Right renal cortex interstitium (tissue), 3 donors: ENCODE results near the gene TMOD3. TPM values are rescaled to one million over a fixed set of nuclear protein-coding genes. Genes with fewer than 3 reads are reported as not detected.

Experiments
- DNase-seq, 3 donors: peaks; one replicate each; pipeline ENCODE4 v3.0.0-alpha.2; 2013; ENCODE audit warnings: low read depth in 3 of 3, low spot score in 2 of 3
- polyA plus RNA-seq, 3 donors: library from polyadenylated mRNA; unstranded; fragments of 120-200 nt; gene quantifications; one replicate each; pipeline ENCODE4 v1.2.1, GENCODE V29; 2013; ENCODE audit not compliant: insufficient read length in 3 of 3

Gene TMOD3
- polyA plus RNA-seq, 3 donors, result 53.4 to 56.1 (median 54.1) TPM

GRCh38 chr15:51889486-51889885 is 60.0 kb downstream of the TMOD3 start:
- DNase-seq, result no peak

DNA sequence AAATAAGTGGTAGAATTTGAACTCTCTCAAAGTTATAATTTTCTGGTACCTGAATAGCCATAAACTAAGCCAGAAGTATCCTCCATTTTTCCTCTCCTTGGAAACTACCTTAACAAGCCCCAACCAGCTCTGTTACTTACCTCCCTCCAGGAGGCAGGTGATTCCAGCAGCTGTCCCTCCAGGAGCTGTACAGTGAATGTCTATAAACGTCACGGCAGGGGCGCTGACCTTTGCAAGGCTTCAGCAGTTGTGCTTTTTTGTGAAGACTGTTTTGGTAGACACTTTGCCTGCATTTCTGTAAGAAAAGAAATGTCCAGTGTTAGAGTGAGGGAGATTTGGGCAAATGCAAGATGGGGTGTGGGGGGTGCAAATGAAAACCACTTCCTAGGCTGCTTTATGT is 75.0 kb downstream of the TMOD3 start:
- no peak for DNase-seq

GRCh38 chr15:51904931-51905330 is 75.5 kb downstream of the TMOD3 start:
- DNase-seq, result no peak

GRCh38 chr15:51907136-51907862 is 77.8 kb downstream of the TMOD3 start:
- no peak for DNase-seq

GRCh38 chr15:51908316-51908715 is 78.9 kb downstream of the TMOD3 start:
- DNase-seq, result no peak

- DNase-seq, result no peak
Measured at GRCh38 chr15:51909584-51909983, 80.1 kb downstream of the TMOD3 start.

- no peak for DNase-seq
Measured at GRCh38 chr15:51912528-51912927, 83.1 kb downstream of the TMOD3 start.

DNA sequence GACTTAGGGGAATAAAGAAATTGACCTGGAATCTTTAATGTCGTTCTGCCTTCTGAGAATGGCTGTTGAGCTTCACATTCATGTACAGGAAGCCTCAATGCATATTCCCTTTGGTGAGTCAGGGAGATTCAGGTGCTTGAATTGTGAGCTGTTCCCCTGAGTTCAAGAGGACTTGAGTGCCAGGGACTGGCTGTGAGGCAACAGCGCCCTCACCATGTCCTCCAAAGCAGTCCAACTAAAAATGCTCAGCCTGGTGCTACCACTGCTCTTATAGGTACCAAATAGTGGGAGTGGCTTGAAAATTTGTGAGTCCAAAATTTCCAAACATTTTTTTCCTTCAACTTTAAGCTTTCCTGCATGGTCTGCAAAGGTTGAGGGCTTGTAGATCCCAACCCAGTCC is 88.0 kb downstream of the TMOD3 start:
- no peak for DNase-seq

- DNase-seq, result no peak
Measured at GRCh38 chr15:51924156-51925068, 95.0 kb downstream of the TMOD3 start.

GRCh38 chr15:51926809-51927208 is 97.4 kb downstream of the TMOD3 start:
- no peak for DNase-seq

DNA sequence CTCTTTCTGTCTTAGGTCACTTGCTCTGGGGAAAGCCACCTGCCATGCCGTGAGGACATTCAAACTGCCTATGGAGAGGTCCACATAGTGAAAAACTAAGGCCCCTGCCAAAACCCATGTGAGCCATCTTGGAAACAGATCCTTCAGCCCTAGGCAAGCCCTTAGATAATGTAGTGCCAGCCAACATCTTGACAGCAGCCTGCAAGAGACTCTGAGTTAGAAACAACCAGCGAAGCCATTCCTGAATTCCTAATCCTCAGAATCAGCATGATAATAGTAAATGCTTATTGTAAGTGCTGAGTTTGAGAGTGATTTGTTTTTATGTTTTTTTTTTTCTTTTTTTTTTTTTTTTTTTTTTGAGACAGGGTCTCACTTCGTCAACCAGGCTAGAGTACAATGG is 101.6 kb downstream of the TMOD3 start:
- no peak for DNase-seq

DNA sequence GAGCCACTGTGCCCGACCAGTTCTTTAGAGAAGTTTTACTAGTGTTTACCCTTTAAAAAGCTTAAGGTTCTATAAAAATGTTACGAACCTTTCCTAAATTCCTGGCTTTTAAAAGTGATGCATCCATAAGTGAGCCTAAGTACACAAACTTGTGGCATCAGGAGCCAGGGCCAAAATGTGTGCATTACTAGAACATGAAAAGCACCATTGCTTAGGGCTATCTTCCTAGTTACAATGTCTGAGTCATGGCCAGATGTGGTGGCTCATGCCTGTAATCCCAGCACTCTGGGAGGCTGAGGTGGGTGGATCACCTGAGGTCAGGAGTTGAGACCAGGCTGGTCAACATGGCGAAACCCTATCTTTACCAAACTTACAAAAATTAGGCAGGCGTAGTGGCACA is 102.2 kb downstream of the TMOD3 start:
- no peak for DNase-seq

DNA sequence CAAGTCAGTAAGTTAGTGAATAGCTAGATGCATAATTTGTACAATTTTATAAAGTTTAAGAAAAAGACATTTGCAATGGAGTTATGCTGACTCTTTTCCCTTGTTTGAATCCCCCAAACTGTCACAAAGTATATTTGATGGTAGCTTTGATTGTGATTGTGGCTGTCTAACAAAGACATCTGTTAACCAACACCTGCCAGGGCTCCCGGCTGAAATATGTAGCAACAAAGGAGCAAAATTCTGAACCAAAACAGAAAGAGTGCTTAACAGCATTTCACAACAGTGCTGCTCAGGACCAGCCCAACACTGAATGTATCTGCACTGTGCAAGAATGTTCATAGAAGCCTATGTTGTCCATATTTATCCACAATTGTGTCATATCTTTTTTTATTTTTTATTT is 102.7 kb downstream of the TMOD3 start:
- no peak for DNase-seq

DNA sequence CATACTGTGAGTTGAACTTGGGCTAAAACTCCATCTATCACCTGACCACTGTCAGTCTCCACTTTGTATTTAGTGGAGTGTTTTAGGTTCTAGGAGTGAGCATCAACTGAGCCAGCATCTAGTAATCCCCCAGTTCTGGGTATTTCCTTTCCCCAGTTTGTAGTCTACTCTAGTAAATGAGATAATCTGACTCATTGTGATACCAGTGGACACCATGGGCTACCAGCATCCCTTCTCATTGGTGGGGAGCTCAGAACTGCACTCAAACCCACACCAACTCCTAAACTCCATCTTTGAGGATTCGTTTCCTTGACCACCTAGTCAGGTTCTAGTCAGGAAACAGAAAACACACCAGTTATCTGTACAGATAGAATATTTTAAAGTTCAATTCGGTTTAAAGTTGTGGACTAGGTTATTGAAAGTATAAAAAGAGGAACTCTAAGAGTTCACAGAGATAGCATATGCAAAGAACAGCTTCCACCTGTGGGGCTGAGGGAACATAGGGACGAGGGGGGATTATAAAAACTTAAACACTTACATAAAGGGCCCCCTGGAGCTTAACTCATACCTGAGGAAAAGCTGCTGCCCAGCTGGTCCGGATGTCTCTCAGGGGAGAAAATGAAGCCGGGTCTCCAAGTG is 106.1 kb downstream of the TMOD3 start:
- DNase-seq, result no peak

DNA sequence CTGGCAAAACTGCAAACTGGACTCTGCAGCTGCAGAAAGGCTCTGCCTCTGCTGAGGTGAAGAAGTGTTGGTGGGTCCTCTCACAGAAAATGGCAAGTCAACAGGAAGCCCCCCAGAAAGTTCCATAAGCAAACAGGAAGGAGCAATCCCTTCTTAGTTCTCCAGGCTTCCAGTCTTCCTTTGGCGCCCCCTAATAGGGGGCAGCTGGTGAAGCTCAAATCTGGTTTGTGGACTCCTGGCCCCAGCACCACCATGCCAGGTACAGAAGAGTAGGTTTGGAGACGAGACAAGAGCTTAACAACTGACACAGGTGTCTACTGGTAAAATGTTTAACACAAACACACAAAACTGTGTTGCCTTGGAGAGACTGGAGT is 106.6 kb downstream of the TMOD3 start:
- DNase-seq, result no peak

GRCh38 chr15:51938286-51938685 is 108.8 kb downstream of the TMOD3 start:
- no peak for DNase-seq

DNA sequence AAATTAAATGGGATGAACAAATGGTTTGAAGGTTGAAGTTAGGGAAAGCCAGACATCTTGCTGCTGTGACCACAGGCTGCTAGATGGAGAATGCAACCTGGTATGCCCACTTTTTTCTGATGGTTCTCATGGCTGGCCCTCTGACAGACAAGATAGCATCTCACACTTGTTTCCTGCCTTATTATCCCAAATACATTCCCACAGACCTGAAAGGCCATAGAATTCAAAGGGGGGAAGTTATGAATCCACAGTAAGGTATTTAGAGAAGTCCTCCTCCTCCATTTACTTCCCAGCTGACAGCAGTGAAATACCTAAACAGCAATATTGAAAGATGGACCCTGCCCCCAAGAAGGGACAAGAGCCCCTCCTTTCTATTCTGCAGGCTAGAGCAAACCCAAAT is 109.8 kb downstream of the TMOD3 start:
- no peak for DNase-seq

DNA sequence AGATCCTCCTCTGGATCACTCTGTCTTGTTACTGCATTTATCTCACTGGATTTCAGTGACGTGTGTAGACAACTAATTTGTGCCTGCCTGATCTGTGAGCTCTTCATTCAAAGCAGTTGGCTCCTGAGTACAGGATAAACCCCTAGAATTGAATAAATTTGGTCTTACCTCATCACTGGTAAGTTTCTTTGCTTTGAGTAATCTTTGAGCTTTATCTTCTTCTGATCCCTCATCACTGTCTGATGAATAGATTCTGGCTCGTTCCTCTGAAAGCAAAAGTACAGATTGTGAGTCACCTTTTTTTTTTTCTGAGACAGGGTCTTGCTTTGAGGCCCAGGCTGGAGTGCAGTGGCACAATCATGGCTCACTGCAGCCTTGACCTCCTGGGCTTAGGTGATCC is 117.7 kb downstream of the TMOD3 start:
- DNase-seq, result no peak

- DNase-seq, result no peak
Measured at GRCh38 chr15:51952805-51953204, 123.4 kb downstream of the TMOD3 start.

GRCh38 chr15:51955504-51955903 is 126.1 kb downstream of the TMOD3 start:
- DNase-seq, result no peak
